Medulla oblongata (tissue), 1 donor: Measurements from ENCODE around the gene TSHR.
A peak's percentile ranks its signal among the peaks of the same experiment; 100 is the strongest.
"Not testable (repeated sequence)": the region's sequence is repeated elsewhere in the genome, so short reads cannot be mapped to it uniquely, and the experiment has no call there.

ENCODE experiments used
- DNase-seq: peaks from one replicate; pipeline ENCODE4 v3.0.0-alpha.2; 2015; ENCODE audit errors: extremely low spot score

Gene TSHR

GRCh38 chr14:80996049-80996901, 40.9 kb downstream of the TSHR start:
- DNase-seq = peak; percentile 88

DNA sequence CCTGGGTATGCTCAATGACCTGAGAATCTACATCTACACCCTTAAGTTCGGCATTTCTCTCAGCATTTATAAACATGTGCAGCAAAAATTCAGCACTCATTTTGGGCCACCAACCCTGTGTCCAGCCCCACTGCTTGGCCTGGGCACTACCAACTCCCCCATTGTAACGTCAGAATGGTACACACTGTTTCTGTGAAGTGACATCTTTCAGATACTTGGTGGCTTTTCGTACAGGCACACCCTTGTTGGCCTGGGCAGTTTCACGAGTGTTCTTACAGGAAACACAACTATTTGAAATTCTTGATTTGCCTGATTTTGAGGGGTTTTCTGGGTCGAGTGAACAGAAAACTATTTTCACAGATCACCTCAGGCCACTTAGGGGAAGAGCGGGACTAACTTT, 46.0 kb downstream of the TSHR start:
- DNase-seq = no peak

DNA sequence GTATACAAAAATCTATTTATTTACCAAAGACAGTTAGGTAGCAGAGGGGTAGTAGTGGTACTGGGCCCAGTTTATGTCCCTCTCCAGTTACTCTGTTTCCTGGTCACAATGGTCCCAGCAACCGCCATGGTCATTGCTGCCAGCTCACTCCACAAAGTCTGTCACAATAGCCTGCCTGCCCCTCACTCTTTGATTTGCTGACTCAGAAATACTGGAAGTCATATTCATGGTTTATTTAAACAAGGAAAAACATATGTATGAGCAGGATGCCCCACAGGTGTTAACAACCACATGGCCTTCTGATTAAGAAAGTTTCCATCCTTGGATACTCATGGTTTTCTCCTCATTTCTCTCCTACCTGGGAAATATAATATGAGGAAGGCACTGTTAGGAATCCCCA, 49.2 kb downstream of the TSHR start:
- no peak for DNase-seq

- DNase-seq = no peak
Observed at GRCh38 chr14:81005540-81006228, 50.3 kb downstream of the TSHR start.

DNA sequence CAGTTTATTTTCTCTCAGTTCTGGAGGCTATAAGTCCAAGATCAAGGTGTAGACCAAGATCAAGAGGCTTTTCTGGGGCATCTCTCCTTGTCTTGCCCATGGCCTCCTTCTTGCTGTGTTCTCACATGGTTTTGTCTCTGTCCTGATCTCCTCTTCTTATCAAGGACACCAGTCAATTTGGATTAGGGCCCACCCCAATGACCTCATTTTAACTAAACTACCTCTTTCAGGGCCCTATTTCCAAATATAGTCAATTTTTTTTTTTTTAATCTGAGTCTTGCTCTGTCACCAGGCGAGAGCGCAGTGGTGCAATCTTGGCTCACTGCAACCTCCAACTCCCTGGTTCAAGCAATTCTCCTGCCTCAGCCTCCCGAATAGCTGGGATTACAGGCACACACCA, 50.8 kb downstream of the TSHR start:
- DNase-seq = no peak

GRCh38 chr14:81007131-81007530, 51.7 kb downstream of the TSHR start:
- no peak for DNase-seq

- no peak for DNase-seq
Observed at GRCh38 chr14:81009346-81009745, 53.9 kb downstream of the TSHR start.

GRCh38 chr14:81018251-81018650, 62.8 kb downstream of the TSHR start:
- no peak for DNase-seq

GRCh38 chr14:81018684-81019083, 63.3 kb downstream of the TSHR start:
- no peak for DNase-seq

DNA sequence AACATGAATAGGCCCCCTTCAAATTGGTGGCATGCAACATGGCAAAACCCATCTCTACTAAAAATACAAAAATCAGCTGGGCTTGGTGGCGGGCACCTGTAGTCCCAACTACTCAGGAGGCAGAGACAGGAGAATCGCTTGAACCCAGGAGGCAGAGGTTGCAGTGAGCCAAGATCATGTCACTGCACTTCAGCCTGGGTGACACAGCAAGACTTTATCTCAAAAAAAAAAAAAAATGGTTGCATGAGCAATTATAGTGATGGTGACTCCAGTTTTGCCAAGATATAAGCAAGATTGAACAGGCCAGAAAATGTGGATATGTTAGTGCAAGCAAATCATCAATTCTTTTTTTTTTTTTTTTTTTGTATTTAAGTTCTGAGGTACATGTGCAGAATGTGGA, 63.7 kb downstream of the TSHR start:
- DNase-seq = not testable (repeated sequence)

- DNase-seq = no peak
Observed at GRCh38 chr14:81023095-81023710, 67.8 kb downstream of the TSHR start.

DNA sequence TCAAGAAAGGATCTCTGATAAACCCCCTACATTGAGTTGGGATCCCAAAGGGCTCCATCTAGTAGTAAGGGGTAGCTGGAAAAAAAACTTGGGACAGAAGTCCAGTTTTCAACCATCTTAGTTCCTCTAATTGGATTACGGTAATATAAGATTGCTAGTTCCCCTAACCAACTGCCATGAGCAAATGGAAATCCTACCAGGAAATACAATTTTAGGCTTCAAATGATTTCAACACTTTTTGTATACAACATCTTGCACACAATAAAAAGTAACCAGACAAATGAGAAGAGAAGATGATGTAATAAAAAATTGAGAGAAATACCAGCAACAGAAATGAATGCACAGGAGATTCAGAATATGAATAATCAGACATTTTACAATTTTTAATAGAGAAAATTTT, 73.0 kb downstream of the TSHR start:
- DNase-seq = no peak

- DNase-seq = no peak
Observed at GRCh38 chr14:81031488-81031887, 76.1 kb downstream of the TSHR start.

DNA sequence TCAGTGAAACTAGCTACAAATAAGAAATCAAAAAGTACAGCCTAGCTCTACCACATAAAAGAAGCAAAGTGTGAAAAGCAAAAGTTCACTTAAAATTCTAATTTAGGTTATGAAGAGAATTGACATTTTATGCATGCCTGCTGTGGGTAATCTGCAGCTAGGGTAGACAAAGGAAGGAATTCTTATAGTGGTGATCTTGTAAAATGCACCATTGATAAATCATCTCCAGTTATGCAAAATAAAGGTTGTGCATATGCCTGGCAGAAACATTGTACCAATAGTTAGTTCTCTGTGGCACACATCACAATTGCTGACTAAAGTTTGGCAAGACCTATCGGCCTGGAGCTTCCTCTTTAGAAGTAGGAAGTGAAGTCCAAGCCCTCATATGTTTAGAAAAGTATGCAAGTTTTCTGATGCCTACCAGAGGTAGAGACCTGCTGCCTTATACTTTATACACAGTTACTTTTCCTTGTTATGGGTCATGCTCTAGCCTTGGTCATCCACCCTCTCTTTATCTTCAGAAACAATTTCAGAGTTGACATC, 78.3 kb downstream of the TSHR start:
- peak; percentile 44 for DNase-seq

GRCh38 chr14:81042438-81042837, 87.0 kb downstream of the TSHR start:
- DNase-seq = no peak

DNA sequence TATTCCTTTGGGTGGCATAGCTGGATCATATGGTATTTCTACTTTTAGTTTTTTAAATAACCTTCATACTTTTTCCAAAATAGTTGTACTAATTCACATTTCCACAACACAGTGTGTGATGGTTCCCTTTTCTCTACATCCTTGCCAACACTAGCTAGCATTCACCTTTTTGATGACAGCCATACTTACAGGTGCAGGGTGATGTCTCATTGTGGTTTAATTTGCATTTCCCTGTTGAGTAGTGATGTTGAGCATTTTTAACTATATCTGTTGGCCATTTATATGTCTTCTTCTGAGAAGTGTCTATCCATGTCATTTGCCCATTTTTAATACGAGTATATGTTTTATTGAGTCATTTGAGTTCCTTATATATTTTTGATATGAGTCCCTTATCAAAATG, 96.1 kb downstream of the TSHR start:
- no peak for DNase-seq

DNA sequence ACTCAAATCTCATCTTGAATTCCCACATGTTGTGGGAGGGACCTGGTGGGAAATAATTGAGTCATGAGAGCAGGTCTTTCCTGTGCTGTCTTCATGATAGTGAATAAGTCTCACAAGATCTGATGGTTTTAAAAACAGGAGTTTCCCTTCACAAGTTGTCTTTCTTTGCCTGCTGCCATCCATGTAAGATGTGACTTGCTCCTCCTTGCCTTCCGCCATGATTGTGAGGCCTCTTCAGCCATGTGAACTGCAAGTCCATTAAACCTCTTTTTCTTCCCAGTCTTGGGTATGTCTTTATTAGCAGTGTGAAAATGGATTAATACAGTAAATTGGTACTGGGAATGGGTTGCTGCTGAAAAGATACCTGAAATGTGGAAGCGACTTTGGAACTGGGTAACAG, 98.6 kb downstream of the TSHR start:
- DNase-seq = not testable (repeated sequence)

GRCh38 chr14:81055971-81056370, 100.5 kb downstream of the TSHR start:
- DNase-seq = no peak

DNA sequence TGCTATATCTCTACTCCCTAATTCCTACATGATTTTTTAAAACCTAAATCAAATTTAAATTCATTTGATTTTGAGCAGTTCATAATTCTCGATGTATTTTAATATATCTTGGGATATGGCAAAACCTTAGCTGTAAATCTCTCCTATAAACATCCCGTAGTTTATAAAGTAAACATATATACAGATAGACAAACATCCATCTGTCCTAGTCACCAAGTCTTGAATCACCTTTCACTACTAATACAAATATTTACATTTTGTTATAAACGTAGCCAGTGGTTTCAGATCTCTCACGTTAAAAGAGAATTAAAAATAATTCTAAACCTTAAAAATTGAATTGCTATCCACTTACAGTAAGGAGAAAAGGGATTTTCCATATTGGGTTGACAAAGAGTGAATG, 107.0 kb downstream of the TSHR start:
- no peak for DNase-seq

GRCh38 chr14:81062816-81063215, 107.4 kb downstream of the TSHR start:
- DNase-seq = peak; percentile 46

DNA sequence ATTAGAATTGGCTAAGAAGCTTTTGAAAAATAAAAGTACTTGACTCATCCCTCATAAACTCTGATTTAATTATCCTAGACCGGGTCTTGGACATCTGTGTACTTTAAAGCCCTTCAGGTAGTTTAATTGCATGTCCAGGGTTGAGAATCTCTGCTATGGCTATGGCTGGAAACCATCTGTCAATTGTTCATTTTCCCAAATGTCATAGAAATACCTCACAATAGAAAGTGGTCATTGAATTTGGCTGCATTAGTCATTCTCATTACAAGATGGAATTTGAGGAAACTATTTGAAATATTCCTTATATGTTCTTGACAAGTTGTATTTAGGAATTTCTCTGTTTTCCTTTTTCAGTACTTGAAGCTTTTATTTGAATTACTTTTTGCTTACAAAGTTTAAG, 111.3 kb downstream of the TSHR start:
- DNase-seq = no peak

- no peak for DNase-seq
Observed at GRCh38 chr14:81067156-81067555, 111.7 kb downstream of the TSHR start.
